ENCODE data around the gene BAZ1B. TPM values are rescaled to one million over a fixed set of nuclear protein-coding genes. Genes with fewer than 3 reads are reported as not detected.

The BAZ1B gene
- total and polyA plus RNA-seq, 9 of the 15 experiments (the other 6 are each of a cell fraction or from before 2014, with no cell fraction given) = 15.0 to 134 (median 79.5) TPM

GRCh38 chr7:73537051-73537450 is 15.0 kb upstream of the BAZ1B start (continued):
- TF ChIP-seq, protein P1, sequence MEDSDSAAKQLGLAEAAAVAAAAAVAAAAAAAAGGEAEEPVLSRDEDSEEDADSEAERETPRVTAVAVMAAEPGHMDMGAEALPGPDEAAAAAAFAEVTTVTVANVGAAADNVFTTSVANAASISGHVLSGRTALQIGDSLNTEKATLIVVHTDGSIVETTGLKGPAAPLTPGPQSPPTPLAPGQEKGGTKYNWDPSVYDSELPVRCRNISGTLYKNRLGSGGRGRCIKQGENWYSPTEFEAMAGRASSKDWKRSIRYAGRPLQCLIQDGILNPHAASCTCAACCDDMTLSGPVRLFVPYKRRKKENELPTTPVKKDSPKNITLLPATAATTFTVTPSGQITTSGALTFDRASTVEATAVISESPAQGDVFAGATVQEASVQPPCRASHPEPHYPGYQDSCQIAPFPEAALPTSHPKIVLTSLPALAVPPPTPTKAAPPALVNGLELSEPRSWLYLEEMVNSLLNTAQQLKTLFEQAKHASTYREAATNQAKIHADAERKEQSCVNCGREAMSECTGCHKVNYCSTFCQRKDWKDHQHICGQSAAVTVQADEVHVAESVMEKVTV (CRISPR knock-in tag; IDR thresholded peaks at IDR 0.05) = no peak
- TF ChIP-seq ID3 (CRISPR knock-in tag; IDR thresholded peaks at IDR 0.05) (no peak), ID3 (tag; IDR thresholded peaks at IDR 0.05) (no peak), ZNF592 (IDR thresholded peaks at IDR 0.05) (no peak), ILF3 (IDR thresholded peaks at IDR 0.05; ENCODE audit: borderline replicate concordance) (no peak), RBM15 (IDR thresholded peaks at IDR 0.05; ENCODE audit: insufficient read depth, low read length) (no peak), HLTF (IDR thresholded peaks at IDR 0.05) (no peak), ZNF12 (CRISPR knock-in tag; IDR thresholded peaks at IDR 0.05) (no peak), POLR2G (IDR thresholded peaks at IDR 0.05; ENCODE audit: low read depth, low read length) (0 out of 2 replicates have a peak, but pooled peaks have one; percentile 29), MAFK (IDR thresholded peaks at IDR 0.05; ENCODE audit: low read length) (no peak), RNF2 (IDR thresholded peaks at IDR 0.05) (no peak)
